Forelimb muscle (tissue), 1 donor: Measurements from ENCODE around the gene THSD8. TPM values are rescaled to one million over a fixed set of nuclear protein-coding genes. Genes with fewer than 3 reads are reported as not detected.

Experiments
- DNase-seq: peaks from one replicate; pipeline ENCODE4 v3.0.0-alpha.2; 2013; ENCODE audit warnings: low read depth
- polyA plus RNA-seq: library from polyadenylated mRNA; unstranded; fragments of 120-200 nt; gene quantifications from one replicate; pipeline ENCODE4 v1.2.1, GENCODE V29; 2013; ENCODE audit not compliant: insufficient read length

Gene THSD8
- polyA plus RNA-seq, 1 donor: 3.0 TPM

DNA sequence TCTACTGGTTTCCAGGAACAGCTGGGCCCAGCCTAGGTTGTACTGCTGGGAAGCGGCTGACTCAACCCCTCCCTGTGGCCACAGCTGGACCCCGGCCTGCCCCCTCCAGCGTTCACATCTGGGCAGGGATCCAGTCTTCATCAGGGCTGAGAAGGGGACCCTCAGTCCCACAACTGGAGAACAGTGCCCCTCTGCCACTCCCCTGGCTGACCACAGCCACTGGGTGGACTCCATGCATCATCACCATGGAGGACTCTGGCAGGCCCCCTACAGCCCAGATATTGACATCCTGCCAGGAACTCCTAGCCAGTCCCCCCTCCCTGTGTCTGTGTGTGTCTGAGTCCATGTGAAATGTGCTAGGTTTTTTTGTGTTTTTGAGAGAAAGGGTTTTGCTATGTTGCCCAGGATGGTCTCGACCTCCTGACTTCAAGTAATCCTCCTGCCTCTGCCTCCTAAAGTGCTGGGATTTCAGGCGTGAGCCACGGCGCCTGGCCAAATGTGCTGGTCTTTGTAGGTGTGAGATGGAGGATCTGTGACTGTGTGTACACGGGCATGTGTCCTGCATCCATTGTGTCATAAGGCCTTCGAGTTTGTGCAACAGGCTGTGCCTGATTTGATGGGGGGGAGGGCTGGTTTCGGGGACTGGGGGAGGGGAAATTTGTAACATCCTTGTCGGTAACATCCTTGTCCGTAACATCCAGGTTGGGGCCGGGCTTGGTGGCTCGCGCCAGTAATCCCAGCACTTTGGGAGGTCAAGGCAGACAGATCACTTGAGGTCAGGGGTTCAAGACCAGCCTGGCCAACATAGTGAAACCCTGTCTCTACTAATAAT is 22.5 kb upstream of the THSD8 start:
- DNase-seq: no peak

DNA sequence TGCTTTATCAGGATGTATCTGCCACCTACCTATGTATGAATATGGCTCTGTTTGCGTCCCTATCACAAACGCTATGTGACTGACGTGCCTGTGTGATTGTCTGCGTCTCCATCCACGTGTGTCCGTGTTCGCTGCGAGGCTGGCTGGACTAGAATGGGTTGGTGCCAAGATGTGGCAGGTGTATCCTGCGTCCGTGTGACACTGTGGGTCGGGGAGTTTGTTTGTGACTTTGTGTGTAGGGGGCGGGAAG is 19.8 kb upstream of the THSD8 start:
- no peak for DNase-seq

DNA sequence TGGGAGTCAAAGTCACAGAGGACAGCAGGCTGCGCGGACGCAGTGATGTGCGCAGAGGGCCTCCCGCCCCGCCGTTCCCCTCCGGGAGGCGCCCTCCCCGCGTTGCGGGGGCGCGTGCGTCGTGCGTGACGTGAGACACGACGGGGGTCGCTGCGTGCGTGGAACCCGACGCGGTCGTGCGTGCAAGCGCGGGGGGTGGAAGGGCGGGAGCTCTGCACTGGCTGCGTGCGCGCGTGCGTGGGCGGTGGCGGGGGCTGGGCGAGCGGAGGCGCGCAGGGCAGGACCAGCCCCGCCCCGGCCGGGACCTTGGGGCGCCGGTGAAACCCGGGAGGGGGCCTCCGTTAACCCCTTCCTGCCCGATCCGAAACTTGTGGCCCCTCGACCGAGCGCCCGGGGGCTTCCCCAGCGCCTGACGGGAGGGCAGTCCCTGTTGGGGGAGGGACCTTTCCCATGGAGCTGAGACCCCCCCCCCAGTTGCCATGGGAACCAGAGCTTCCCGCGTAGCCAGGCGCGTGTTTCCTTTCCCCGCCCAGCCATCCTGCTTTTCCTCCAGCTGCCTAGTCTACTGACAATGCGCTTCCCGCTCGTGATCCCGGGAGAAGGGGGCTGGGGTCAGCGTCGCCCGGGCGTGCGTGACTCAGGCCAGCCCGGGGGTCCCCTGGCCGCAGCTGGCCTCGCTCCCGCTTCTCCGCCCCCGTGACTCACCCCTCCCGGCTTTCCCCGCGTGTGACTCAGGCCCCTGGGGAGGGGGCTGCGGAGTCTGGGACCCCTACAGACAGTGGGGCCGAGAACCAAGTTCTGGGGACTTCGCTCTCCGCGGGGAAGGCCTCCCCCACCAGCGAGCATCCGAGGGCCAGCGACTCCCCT is 19.2 kb upstream of the THSD8 start:
- no peak for DNase-seq

DNA sequence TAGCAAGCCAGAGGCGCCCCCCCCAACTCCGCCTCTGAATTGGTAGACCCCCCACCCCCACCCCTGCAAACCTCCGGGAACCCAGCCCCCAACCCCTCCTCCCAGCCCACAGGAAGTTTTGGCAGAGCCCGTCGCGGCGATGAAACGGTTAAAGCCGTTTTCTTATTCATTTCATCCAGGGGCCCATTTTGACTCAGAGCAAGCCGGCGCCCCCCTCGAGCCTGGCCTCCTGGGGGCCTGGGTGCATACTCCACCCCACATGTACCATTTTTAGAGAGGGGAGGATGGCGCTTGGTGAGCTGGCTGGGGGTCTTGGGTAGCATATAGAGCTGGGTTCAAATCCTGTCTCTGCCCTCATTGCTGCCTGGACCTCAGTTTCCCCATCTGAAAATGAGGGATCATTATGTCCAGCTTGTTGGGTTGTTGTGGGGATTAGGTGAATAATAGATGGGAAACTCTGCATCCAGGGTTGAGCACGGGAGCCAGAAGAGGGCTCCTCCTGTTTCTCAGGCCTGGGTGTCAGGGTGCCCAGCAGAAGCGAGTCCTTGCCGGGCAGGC is 18.5 kb upstream of the THSD8 start:
- DNase-seq: no peak

DNA sequence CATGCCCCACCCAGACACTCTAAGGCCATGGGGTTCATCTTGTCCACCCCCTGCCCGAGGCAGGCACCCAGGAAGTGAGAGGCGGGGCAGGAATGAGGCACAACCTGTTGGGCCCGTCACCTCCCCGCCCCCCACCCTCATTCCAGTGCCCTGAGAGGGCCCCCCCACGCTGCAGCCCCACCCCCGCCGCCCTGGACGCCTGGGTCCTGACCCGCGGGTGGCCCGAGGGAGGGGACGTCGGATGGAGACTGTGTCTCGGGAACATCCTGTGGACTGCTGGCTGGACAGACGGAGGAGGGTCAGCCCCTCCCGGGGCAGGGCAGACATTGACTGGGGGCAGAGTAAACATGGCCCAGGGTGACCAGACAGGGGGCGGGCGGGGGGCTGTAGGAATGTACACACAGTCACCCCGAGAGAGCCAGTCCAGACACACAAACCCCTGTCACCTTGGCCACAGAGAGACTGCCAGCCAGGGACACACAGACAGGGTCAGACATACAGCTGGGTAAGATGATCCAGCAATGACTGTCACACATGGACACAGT is 17.9 kb upstream of the THSD8 start:
- DNase-seq: no peak

DNA sequence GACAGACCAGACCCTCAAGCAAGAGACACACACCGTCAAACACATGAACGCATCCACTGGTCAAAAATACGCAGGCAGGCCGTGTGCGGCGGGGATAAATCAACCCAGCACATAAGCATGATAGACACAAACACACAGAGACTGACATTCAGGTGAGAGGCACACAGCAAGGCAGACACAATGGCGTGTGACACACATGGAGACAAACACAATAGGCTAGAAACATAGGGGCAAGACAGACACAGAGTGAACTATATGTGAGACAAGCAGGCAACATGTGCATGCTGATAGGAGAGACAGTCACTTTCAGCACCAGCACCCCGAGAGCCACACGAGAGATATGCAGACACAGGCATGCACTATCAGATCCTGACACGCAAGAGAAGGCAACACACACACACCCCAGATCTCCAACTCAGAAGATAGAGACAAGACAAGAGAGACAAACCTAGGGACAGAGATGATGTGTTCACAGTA is 17.4 kb upstream of the THSD8 start:
- no peak for DNase-seq

DNA sequence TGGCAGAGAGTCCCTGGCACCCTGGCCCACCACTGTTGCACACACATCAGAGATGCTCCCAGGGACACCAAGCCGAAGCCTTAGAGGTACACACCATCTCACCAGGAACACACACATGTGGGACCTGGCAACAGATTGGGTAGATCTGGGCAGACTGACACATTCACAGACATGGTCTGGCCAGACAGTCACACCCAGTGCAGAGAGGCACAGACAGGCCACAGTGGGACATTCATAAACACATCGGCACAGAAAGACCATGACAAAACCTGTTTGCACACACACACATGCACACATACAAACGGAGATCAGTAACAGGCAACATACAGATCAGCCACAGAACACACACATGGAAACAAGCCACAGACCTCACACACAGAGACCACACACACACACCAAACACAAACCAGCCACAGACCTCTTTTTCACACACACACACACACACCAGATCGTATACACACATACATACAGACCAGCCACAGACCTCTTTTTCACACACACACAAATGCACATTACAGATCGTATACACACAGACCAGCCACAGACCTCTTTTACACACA is 16.9 kb upstream of the THSD8 start:
- no peak for DNase-seq

DNA sequence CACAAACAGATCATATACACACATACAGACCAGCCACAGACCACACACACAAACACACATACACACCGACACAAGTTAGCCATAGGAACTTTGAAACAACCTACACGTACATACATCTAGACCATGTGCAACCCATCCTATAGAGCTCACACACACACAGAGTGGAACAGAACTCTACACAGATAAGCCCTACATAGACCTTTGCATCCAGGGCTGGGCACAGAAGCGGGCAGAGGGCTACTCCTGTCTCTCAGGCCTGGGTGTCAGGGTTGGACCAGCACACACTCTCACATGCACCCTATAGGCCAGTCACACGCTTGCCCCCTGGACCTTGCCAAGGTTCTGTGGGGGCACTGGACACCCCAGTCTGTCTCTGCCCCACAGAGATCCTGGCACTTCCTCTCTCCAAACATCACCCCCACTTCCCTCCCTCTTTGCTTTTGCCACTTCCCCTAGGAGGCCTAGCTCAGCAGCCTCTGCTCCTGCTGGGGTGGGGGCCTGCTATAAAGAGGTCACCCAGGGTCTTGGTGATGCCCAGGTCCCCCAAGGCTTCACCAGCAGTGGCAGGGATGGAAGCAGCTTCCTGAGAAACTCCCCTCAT is 16.3 kb upstream of the THSD8 start:
- DNase-seq: no peak

DNA sequence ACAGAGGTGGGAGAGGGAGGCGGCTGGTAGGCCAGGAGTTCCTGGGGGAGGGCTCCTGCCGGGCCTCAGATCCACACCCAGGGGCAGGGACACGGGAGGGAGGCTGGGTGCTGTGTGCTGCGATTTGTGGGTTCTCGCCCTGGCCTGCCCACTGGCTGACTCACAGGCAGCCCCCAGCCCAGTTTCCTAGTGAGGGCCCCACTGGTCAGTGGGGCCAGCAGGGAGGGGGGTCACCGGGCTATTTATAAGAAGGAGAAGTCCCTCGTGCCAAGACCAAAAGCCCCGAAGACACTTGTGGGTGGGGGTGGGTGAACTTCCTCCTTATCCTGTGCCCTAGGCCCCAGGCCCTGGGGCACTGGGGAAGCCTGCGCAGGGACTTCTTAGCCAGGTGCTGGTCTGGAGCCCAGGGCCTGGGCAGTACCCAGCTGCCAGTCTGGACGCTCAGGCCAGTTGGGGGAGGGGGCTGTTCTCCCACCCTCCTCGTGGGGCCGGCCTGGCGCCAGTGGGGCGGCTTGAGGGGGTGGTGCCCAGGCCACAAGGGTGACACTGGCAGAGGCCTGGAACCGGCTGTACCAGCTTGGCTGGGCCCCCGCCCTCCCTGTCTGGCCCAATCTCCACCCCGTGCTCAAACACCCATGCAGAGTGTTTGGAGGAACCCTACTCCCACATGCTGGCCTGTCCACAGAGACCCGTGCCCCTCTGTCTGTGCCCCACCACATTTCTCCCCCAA is 15.6 kb upstream of the THSD8 start:
- DNase-seq: no peak

DNA sequence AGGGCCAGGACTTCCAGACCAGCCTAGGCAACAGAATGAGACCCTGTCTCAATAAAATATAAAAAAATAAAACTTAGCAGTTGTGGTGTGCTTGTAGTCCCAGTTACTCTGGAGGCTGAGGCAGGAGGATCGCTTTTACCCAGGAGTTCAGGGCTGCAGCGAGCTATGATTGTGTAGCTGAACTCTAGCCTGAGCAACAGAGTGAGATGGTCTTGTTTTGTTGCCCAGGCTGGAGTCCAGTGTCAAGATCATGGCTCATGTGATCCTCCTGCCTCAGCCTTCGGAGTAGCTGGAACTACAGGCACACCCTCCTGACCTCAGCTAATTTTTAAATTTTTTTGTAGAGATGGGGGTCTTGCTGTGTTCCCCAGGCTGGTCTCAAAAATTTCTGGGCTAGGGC is 14.9 kb upstream of the THSD8 start:
- DNase-seq: no peak

DNA sequence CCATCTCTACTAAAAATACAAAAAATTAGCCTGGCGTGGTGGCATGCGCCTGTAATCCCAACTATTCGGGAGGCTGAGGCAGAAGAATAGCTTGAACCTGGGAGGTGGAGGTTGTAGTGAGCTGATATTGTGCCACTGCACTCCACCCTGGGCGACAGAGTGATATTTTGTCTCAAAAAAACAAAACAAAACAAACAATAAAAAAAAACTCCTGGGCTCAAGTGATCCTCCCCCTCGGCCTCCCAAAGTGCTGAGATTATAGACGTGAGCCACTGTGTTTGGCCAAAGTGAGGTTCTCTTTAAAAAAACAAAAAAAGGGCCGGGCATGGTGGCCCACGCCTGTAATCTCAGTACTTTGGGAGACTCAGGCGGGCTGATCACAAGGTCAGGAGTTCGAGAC is 14.4 kb upstream of the THSD8 start:
- DNase-seq: no peak

DNA sequence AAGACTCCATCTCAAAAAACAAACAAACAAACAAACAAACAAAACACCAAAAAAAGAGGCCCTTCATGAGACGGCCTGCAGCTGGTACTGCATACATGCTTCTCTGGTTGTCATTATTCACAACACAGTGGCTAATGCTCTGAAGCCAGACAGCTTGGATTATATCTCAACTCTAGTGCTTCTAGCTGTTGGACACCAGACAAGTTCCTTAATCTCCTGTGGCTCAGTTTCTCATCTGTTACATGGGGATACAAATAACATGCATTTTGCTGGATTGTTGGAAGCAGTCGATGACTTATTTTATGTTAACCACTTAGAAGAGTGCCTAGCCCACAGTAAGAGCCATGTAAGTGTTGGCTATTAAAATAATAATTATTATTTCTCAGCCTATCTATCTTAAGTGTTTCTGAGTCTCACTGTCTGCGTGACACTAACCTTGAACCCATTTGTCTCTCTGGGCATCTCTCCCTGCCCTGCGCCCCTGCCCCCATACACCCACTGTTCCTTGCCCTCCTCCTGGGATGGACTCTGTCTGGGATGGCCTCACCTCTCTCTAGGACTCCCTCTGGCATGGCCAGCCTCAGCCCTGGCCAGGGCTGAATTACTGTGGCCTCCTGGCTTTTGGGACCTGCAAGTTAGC is 13.7 kb upstream of the THSD8 start:
- DNase-seq: no peak

DNA sequence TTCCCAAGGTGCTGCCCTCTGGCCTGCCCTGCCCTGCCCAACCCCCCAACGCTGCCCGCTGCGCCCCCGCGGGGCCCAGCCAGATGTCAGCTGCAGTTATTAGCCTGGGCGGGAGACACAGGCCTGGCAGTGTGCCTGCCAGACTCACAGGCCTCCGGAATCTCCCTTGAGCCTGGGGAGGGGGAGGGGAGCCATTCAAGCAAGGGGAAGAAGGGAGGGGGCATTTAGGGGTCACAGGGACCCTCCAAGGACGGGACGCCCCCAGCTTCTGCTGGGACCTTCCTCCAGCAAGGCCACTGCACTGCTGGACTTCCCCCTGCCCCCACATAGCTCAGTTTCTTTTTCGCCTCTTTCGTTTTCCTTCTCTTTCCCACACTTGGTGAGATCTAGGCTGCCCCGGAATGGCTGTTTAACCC is 13.2 kb upstream of the THSD8 start:
- DNase-seq: no peak

DNA sequence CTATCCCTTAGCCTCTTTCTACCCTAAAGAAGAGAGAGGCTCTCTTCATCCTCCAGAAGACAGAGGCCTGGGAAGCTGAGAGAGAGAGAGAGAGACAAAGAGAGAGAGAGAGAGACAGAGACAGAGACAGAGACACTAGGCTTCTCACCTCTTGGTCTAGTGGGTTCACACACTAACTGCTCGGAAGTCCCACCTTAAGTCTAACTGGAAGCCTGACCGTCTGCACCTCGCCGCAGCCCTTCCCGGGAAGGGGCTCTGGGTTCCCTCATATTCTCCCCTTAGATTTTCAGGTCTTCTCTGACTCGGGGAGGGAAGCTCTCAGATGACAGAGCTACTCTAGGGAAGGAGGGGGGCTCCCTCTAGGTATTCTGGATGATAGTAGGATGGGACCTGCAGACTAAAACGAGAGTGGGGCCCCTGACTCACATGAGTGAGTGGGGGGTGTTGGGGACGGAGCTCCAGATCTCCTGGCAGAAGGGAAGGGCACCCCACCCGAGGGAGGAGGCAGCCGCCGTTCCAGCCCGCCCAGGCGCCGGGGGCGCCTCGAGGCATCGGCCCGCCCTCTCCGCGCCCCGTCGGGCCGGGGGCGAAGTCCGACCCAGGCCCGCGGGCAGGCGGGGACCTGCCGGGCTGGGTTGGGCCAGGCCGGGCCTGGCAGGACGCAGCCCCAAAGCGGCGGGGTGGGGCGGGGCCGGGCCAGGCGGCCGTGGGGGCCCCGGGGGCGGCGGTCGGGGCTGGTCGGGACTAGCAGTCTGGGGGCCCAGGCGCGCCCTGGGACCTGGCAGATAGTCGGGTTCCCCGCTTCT is 12.6 kb upstream of the THSD8 start:
- DNase-seq: no peak

DNA sequence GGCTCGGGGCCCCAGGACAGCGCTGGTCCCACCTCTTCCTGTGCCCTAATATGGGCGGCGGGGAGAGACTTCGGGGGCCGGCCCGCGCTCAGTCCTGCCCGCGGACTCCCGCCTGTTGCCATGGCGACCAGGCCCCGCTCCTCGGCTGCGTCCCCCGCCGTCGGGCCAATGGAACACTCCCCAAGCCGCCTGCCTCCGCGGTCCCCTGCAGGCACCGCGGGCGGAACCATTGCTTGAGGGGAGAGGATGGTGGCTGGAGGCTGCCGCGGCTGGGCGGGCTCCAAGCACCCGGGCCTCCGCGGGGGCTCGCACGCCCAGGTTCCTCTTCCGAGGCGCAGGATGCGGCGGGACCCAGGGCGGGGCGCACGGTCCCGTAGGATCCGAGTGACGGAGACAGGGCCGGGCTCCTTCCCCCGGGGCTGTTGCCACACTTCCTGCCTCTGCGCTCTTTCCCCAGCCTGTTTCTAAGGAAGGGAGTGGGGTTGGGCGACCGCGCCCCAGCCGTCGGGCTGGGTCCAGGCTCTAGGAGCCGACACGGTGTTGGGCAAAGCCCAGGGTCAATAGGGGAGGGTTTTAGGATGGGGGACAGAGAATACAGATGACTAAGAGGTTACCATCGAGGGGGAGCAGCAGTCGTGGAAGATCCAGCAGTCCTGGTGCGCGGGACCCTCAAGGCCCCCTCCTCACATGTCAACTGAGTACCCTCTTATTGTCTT is 11.8 kb upstream of the THSD8 start:
- no peak for DNase-seq

DNA sequence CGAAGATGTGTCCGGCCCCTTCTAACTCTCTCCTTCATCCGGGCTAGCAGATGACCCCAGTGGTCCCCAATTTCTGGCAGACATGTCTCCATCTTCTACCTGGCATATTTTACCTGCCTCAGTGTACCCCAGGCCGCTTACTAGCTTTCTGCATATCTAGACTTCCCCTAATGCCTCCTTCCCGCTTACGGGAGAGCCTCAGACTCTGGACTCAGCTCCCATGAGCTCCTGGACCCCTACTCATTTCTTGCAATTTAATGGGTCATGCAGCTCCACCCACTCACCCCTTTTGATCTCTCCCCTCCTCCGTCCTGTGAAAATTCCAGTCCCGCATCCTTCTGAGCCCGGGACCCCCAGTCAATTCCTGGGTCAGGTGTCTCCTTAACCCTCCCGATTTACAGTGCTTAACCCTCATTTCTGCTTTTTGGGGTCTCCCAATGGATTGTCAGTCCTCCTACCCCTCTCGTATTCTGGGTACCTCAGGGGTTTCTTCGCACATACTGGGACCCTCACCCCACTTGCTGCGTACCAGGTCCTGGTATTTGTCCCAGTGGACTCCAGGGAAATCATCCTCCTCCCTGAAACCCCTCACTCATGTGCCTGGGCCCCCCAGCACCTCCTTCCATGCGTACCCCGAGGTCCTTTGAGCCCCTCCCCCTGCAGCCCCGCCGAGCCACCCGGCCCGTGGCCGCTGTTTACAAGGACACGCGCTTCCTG is 11.1 kb upstream of the THSD8 start:
- DNase-seq: no peak

DNA sequence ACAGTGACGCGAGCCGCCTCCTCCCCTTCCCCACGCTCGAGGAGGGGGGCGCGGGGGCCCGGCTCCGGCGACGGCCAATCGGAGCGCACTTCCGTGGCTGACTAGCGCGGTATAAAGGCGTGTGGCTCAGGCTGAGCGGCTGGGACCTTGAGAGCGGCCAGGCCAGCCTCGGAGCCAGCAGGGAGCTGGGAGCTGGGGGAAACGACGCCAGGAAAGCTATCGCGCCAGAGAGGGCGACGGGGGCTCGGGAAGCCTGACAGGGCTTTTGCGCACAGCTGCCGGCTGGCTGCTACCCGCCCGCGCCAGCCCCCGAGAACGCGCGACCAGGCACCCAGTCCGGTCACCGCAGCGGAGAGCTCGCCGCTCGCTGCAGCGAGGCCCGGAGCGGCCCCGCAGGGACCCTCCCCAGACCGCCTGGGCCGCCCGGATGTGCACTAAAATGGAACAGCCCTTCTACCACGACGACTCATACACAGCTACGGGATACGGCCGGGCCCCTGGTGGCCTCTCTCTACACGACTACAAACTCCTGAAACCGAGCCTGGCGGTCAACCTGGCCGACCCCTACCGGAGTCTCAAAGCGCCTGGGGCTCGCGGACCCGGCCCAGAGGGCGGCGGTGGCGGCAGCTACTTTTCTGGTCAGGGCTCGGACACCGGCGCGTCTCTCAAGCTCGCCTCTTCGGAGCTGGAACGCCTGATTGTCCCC is 10.4 kb upstream of the THSD8 start, which contains the start of gene JUNB:
JUNB (plus strand) TSS at position 142 of the 706 bp plus-strand sequence; CDS start at position 428, 286 bp downstream.
- DNase-seq: no peak
